ENCODE measurements around the gene PRDM2. TPM values are rescaled to one million over a fixed set of nuclear protein-coding genes. Genes with fewer than 3 reads are reported as not detected.

PRDM2 gene
- total RNA-seq, 6 experiments from 2014 or later: 20.9 to 26.9 (median 25.7) TPM

GRCh38 chr1:13662493-13662892 is 37.5 kb upstream of the PRDM2 start:
- H3K4me1 Mint-ChIP-seq (ENCODE audit: low read depth): no peaks in the 10 kb centered on the region
- H3K9me3 Mint-ChIP-seq: peaks cover 5% of the 10 kb centered on the region
- H3K36me3 Mint-ChIP-seq (ENCODE audit: low read depth): peaks cover 4% of the 10 kb centered on the region; the same call in 1 of the 2 replicates
- no peak for TF ChIP-seq CTCF (IDR thresholded peaks at IDR 0.05)
- DNase-seq: peak; percentile 45
- H3K27ac Mint-ChIP-seq: no peak overlapping the region
- H3K27me3 Mint-ChIP-seq (ENCODE audit: insufficient read depth): peaks cover 6% of the 10 kb centered on the region; the same call in 1 of the 2 replicates
- H3K4me3 Mint-ChIP-seq: no peak overlapping the region

GRCh38 chr1:13663969-13664368 is 36.0 kb upstream of the PRDM2 start:
- no peak for TF ChIP-seq CTCF (IDR thresholded peaks at IDR 0.05)
- no peaks in the 10 kb centered on the region for H3K4me1 Mint-ChIP-seq (ENCODE audit: low read depth)
- no peak for DNase-seq
- no peak overlapping the region for H3K27ac Mint-ChIP-seq
- H3K36me3 Mint-ChIP-seq (ENCODE audit: low read depth): peaks cover 4% of the 10 kb centered on the region; the same call in 1 of the 2 replicates
- H3K4me3 Mint-ChIP-seq: no peak overlapping the region
- H3K9me3 Mint-ChIP-seq: peaks cover 5% of the 10 kb centered on the region
- peaks cover 6% of the 10 kb centered on the region; the same call in 1 of the 2 replicates for H3K27me3 Mint-ChIP-seq (ENCODE audit: insufficient read depth)

GRCh38 chr1:13664451-13664850 is 35.5 kb upstream of the PRDM2 start:
- DNase-seq: no peak
- Mint-ChIP-seq H3K27ac (no peak overlapping the region), H3K27me3 (ENCODE audit: insufficient read depth) (peaks cover 6% of the 10 kb centered on the region; the same call in 1 of the 2 replicates), H3K9me3 (peaks cover 1% of the 10 kb centered on the region), H3K36me3 (ENCODE audit: low read depth) (peaks cover 2% of the 10 kb centered on the region; the same call in 1 of the 2 replicates), H3K4me1 (ENCODE audit: low read depth) (no peaks in the 10 kb centered on the region), H3K4me3 (no peak overlapping the region)
- TF ChIP-seq CTCF (IDR thresholded peaks at IDR 0.05): no peak

- Mint-ChIP-seq H3K27ac (no peak overlapping the region), H3K27me3 (ENCODE audit: insufficient read depth) (peaks cover 2% of the 10 kb centered on the region; the same call in 1 of the 2 replicates), H3K4me1 (ENCODE audit: low read depth) (no peaks in the 10 kb centered on the region), H3K36me3 (ENCODE audit: low read depth) (no peaks in the 10 kb centered on the region), H3K9me3 (no peaks in the 10 kb centered on the region), H3K4me3 (no peak overlapping the region)
- TF ChIP-seq CTCF (IDR thresholded peaks at IDR 0.05): no peak
- DNase-seq: no peak
Observed at GRCh38 chr1:13666317-13666716, 33.7 kb upstream of the PRDM2 start.

GRCh38 chr1:13667691-13668090 is 32.3 kb upstream of the PRDM2 start:
- H3K9me3 Mint-ChIP-seq: no peaks in the 10 kb centered on the region
- TF ChIP-seq CTCF (IDR thresholded peaks at IDR 0.05): no peak
- no peak overlapping the region for H3K27ac Mint-ChIP-seq
- H3K36me3 Mint-ChIP-seq (ENCODE audit: low read depth): no peaks in the 10 kb centered on the region
- no peak for DNase-seq
- no peaks in the 10 kb centered on the region for H3K4me1 Mint-ChIP-seq (ENCODE audit: low read depth)
- peaks cover 2% of the 10 kb centered on the region; the same call in 1 of the 2 replicates for H3K27me3 Mint-ChIP-seq (ENCODE audit: insufficient read depth)
- no peak overlapping the region for H3K4me3 Mint-ChIP-seq

GRCh38 chr1:13674377-13674776 is 25.6 kb upstream of the PRDM2 start:
- H3K36me3 Mint-ChIP-seq (ENCODE audit: low read depth): no peaks in the 10 kb centered on the region

More at GRCh38 chr1:13674377-13674776, 25.6 kb upstream of the PRDM2 start:
- no peak overlapping the region for H3K27ac Mint-ChIP-seq
- no peak overlapping the region for H3K4me3 Mint-ChIP-seq
- no peak for TF ChIP-seq CTCF (IDR thresholded peaks at IDR 0.05)
- no peaks in the 10 kb centered on the region for H3K4me1 Mint-ChIP-seq (ENCODE audit: low read depth)
- DNase-seq: no peak
- no peaks in the 10 kb centered on the region for H3K27me3 Mint-ChIP-seq (ENCODE audit: insufficient read depth)
- peaks cover 6% of the 10 kb centered on the region; the same call in 1 of the 2 replicates for H3K9me3 Mint-ChIP-seq

Data from HFFc6 (cell line).